Large intestine (tissue), 3 donors: Measurements from ENCODE around the gene ITSN1. TPM values are rescaled to one million over a fixed set of nuclear protein-coding genes. Genes with fewer than 3 reads are reported as not detected.

Experiments
- DNase-seq, 2 donors: peaks; one replicate each; pipeline versions ENCODE4 v3.0.0 to v3.0.0-alpha.2; 2013
- H3K27ac ChIP-seq: one replicate; pipeline ENCODE4 v1.5.1; 2013; ENCODE audit warnings: low read length
- H3K27me3 ChIP-seq: 2 replicates; pipeline ENCODE4 v1.6.1; 2013; ENCODE audit warnings: low read length; ENCODE audit not compliant: control insufficient read depth, insufficient read depth
- H3K36me3 ChIP-seq: 2 replicates; pipeline ENCODE4 v1.6.1; 2013; ENCODE audit warnings: low read length; ENCODE audit not compliant: control insufficient read depth, insufficient read depth
- H3K4me1 ChIP-seq: one replicate; pipeline ENCODE4 v1.6.1; 2013; ENCODE audit warnings: low read length; ENCODE audit not compliant: control insufficient read depth, insufficient read depth
- H3K4me3 ChIP-seq: one replicate; pipeline ENCODE4 v1.5.1; 2013; ENCODE audit warnings: low read length
- H3K9me3 ChIP-seq: one replicate; pipeline ENCODE4 v1.6.1; 2013; ENCODE audit warnings: mild to moderate bottlenecking, low read depth, low read length, moderate library complexity; ENCODE audit not compliant: control insufficient read depth
- WGBS: methylation state at CpG from one replicate; pipeline ENCODE4 v1.1.5; 2013; ENCODE audit warnings: low lambda C conversion rate; ENCODE audit not compliant: insufficient coverage; 5-methylcytosine and 5-hydroxymethylcytosine counted together
- polyA plus RNA-seq: library from polyadenylated mRNA; unstranded; fragments of 120-200 nt; gene quantifications from one replicate; pipeline ENCODE4 v1.2.1, GENCODE V29; 2013

Gene ITSN1
- polyA plus RNA-seq, 1 donor: 36.0 TPM

GRCh38 chr21:33936301-33937038, 294.2 kb downstream of the ITSN1 start:
- Histone ChIP-seq H3K36me3 (no peaks in the 10 kb centered on the region), H3K4me3 (no peak overlapping the region), H3K9me3 (no peaks in the 10 kb centered on the region), H3K27me3 (no peaks in the 10 kb centered on the region), H3K27ac (no peak overlapping the region), H3K4me1 (peaks cover 5% of the 10 kb centered on the region)
- DNase-seq: no peak
- no CpG with 5 or more reads among the region's 4 CpGs for WGBS

- no peaks in the 10 kb centered on the region for H3K36me3 ChIP-seq
- no peak overlapping the region for H3K4me3 ChIP-seq
- DNase-seq: no peak
- no peaks in the 10 kb centered on the region for H3K27me3 ChIP-seq
- H3K27ac ChIP-seq: no peak overlapping the region
- H3K4me1 ChIP-seq: peaks cover 3% of the 10 kb centered on the region
- no peaks in the 10 kb centered on the region for H3K9me3 ChIP-seq
- WGBS: no CpG with 5 or more reads among the region's 4 CpGs
Measured at GRCh38 chr21:33937146-33937545, 294.8 kb downstream of the ITSN1 start.

- Histone ChIP-seq H3K27me3 (no peaks in the 10 kb centered on the region), H3K36me3 (no peaks in the 10 kb centered on the region), H3K27ac (no peak overlapping the region), H3K4me3 (no peak overlapping the region), H3K4me1 (no peaks in the 10 kb centered on the region), H3K9me3 (no peaks in the 10 kb centered on the region)
- WGBS: 79% methylated on average over 4 of the region's 14 CpGs
- DNase-seq: no peak
Measured at GRCh38 chr21:33937931-33938339, 295.6 kb downstream of the ITSN1 start.

GRCh38 chr21:33938381-33938780, 296.1 kb downstream of the ITSN1 start:
- Histone ChIP-seq H3K4me3 (no peak overlapping the region), H3K27me3 (no peaks in the 10 kb centered on the region), H3K27ac (no peak overlapping the region), H3K4me1 (no peaks in the 10 kb centered on the region), H3K9me3 (no peaks in the 10 kb centered on the region), H3K36me3 (no peaks in the 10 kb centered on the region)
- 95% methylated on average over 3 of the region's 3 CpGs for WGBS
- no peak for DNase-seq

- Histone ChIP-seq H3K4me1 (no peaks in the 10 kb centered on the region), H3K27me3 (no peaks in the 10 kb centered on the region), H3K36me3 (no peaks in the 10 kb centered on the region), H3K4me3 (no peak overlapping the region), H3K27ac (no peak overlapping the region), H3K9me3 (no peaks in the 10 kb centered on the region)
- DNase-seq: no peak
- WGBS: 20% methylated on average over 1 of the region's 3 CpGs
Measured at GRCh38 chr21:33939226-33939625, 296.9 kb downstream of the ITSN1 start.

GRCh38 chr21:33940164-33940880, 298.0 kb downstream of the ITSN1 start:
- Histone ChIP-seq H3K27ac (no peak overlapping the region), H3K4me1 (no peaks in the 10 kb centered on the region), H3K27me3 (no peaks in the 10 kb centered on the region), H3K9me3 (no peaks in the 10 kb centered on the region), H3K36me3 (no peaks in the 10 kb centered on the region), H3K4me3 (no peak overlapping the region)
- no peak for DNase-seq
- 100% methylated on average over 2 of the region's 15 CpGs for WGBS

- no CpG with 5 or more reads among the region's 5 CpGs for WGBS
- Histone ChIP-seq H3K27me3 (no peaks in the 10 kb centered on the region), H3K9me3 (no peaks in the 10 kb centered on the region), H3K27ac (no peak overlapping the region), H3K4me3 (no peak overlapping the region), H3K36me3 (no peaks in the 10 kb centered on the region), H3K4me1 (no peaks in the 10 kb centered on the region)
- no peak for DNase-seq
Measured at GRCh38 chr21:33940881-33941245, 298.6 kb downstream of the ITSN1 start.

- Histone ChIP-seq H3K27me3 (no peaks in the 10 kb centered on the region), H3K27ac (no peak overlapping the region), H3K4me1 (peaks cover 8% of the 10 kb centered on the region), H3K4me3 (no peak overlapping the region), H3K9me3 (no peaks in the 10 kb centered on the region), H3K36me3 (no peaks in the 10 kb centered on the region)
- no peak for DNase-seq
Measured at GRCh38 chr21:33942426-33942825, 300.1 kb downstream of the ITSN1 start.

- Histone ChIP-seq H3K4me1 (peaks cover 14% of the 10 kb centered on the region), H3K27ac (no peak overlapping the region), H3K36me3 (no peaks in the 10 kb centered on the region), H3K27me3 (no peaks in the 10 kb centered on the region), H3K4me3 (no peak overlapping the region), H3K9me3 (no peaks in the 10 kb centered on the region)
- DNase-seq: no peak
- 60% methylated on average over 1 of the region's 2 CpGs for WGBS
Measured at GRCh38 chr21:33943293-33943692, 301.0 kb downstream of the ITSN1 start.

GRCh38 chr21:33944185-33944763, 302.0 kb downstream of the ITSN1 start:
- no peak for DNase-seq
- Histone ChIP-seq H3K9me3 (no peaks in the 10 kb centered on the region), H3K27me3 (no peaks in the 10 kb centered on the region), H3K4me1 (peaks cover 19% of the 10 kb centered on the region), H3K27ac (no peak overlapping the region), H3K4me3 (no peak overlapping the region), H3K36me3 (no peaks in the 10 kb centered on the region)
- WGBS: no CpG with 5 or more reads among the region's 1 CpG
